Measurements from ENCODE around the gene PFKFB4.

- TF ChIP-seq, protein P1, sequence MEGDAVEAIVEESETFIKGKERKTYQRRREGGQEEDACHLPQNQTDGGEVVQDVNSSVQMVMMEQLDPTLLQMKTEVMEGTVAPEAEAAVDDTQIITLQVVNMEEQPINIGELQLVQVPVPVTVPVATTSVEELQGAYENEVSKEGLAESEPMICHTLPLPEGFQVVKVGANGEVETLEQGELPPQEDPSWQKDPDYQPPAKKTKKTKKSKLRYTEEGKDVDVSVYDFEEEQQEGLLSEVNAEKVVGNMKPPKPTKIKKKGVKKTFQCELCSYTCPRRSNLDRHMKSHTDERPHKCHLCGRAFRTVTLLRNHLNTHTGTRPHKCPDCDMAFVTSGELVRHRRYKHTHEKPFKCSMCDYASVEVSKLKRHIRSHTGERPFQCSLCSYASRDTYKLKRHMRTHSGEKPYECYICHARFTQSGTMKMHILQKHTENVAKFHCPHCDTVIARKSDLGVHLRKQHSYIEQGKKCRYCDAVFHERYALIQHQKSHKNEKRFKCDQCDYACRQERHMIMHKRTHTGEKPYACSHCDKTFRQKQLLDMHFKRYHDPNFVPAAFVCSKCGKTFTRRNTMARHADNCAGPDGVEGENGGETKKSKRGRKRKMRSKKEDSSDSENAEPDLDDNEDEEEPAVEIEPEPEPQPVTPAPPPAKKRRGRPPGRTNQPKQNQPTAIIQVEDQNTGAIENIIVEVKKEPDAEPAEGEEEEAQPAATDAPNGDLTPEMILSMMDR (IDR thresholded peaks at IDR 0.05 in 8 of 11, conservative IDR thresholded peaks at IDR 0.05 in 3 of 11), result no peak
- TF ChIP-seq POLR2AphosphoS5 (IDR thresholded peaks at IDR 0.05) (peak; percentile 62 to 81 (median 79)), POLR2A (IDR thresholded peaks at IDR 0.05) (no peak)
These were observed 52.3 kb downstream of the PFKFB4 start, which contains the start of gene SHISA5 for GRCh38 chr3:48504051-48504946.

Measured in spleen (tissue), 7 donors.